K562 (cell line): Measurements from ENCODE around the gene DTX4. TPM values are rescaled to one million over a fixed set of nuclear protein-coding genes. Genes with fewer than 3 reads are reported as not detected.

Experiments used
- ATAC-seq: fragments of 200-7000 bp; cut with Tn5 transposase; 3 replicates; pipeline ENCODE4 v1.9.1; 2020; ENCODE audit warnings: moderate library complexity
- BruUV-seq: library from RNA; stranded (reverse); fragments of 400-500 nt; replicated peaks from 2 replicates; lab custom pipeline; 2021; lab: Mats Ljungman, UMichigan
- CTCF ChIA-PET: fragments of 300-600 bp; formaldehyde crosslinking; extraction: SDS; loops from one replicate; lab custom pipeline; 2021; ENCODE audit warnings: low intra/inter-chr PET ratio; lab: Yijun Ruan, JAX
- POLR2A ChIA-PET: fragments of 300-600, 350-650 bp; sonication (Branson Sonifier 250); formaldehyde crosslinking; extraction: SDS; loops from one replicate; lab custom pipeline; 2021; ENCODE audit warnings: antibody characterized with exemption, inconsistent platforms; lab: Yijun Ruan, JAX
- DNase-seq, 4 experiments: peaks; one replicate each; pipeline versions ENCODE4 v3.0.0 to v3.0.0-alpha.2; 2011 to 2018; ENCODE audit warnings: low spot score in 3 of 4, mixed read lengths in 3 of 4; ENCODE audit errors: extremely low read depth in 1 of 4
- FAIRE-seq: peaks from 2 replicates; lab custom pipeline; 2011; peaks lifted over from hg19 to GRCh38; lab: Jason Lieb, UNC
- H2AFZ ChIP-seq: 2 replicates; pipeline ENCODE4 v1.6.0; 2011; ENCODE audit warnings: low read depth, low read length, control low read depth, inconsistent platforms
- H3K27ac ChIP-seq: fragments of 200-600 bp; 3 replicates; pipeline ENCODE4 v1.8.0; 2011; ENCODE audit warnings: low read depth, mild to moderate bottlenecking, control low read depth, inconsistent platforms, low read length, moderate library complexity, mixed read lengths; ENCODE audit errors: extremely low read depth
- H3K27me3 ChIP-seq, 2 experiments: fragments of 300-600 bp in 1 of 2; 2 replicates in 1 of 2; 3 replicates in 1 of 2; pipeline versions ENCODE4 v1.6.0 to v1.8.0; 2011; ENCODE audit warnings: inconsistent platforms in 2 of 2, low read length in 2 of 2, mild to moderate bottlenecking in 1 of 2, mixed read lengths in 1 of 2, moderate library complexity in 1 of 2; ENCODE audit not compliant: control insufficient read depth in 2 of 2, insufficient read depth in 2 of 2
- H3K36me3 ChIP-seq: fragments of 300-600 bp; 3 replicates; pipeline ENCODE4 v1.8.0; 2011; ENCODE audit warnings: mild to moderate bottlenecking, low read length, inconsistent platforms; ENCODE audit not compliant: control insufficient read depth, insufficient read depth
- H3K4me1 ChIP-seq, 2 experiments: fragments of 200-600 bp in 1 of 2; replicated peaks in 1 of 2; 2 replicates in 1 of 2; 3 replicates in 1 of 2; pipeline versions ENCODE4 v1.5.1 to v1.8.0; 2011; ENCODE audit warnings: inconsistent platforms in 2 of 2, low read length in 2 of 2, mild to moderate bottlenecking in 1 of 2, mixed read lengths in 1 of 2, moderate library complexity in 1 of 2; ENCODE audit not compliant: control insufficient read depth in 2 of 2, insufficient read depth in 2 of 2
- H3K4me2 ChIP-seq: 2 replicates; pipeline ENCODE4 v1.6.1; 2011; ENCODE audit warnings: low read length, control low read depth, inconsistent platforms, mixed read lengths; ENCODE audit not compliant: insufficient read depth
- H3K4me3 ChIP-seq: fragments of 200-600 bp; sonication (generic), shearing (Covaris generic); 2 replicates; pipeline ENCODE4 v1.5.1; 2016; ENCODE audit warnings: control low read depth, inconsistent platforms
- H3K79me2 ChIP-seq: fragments of 200-600 bp; 3 replicates; pipeline ENCODE4 v1.8.0; 2011; ENCODE audit warnings: low read length, inconsistent platforms; ENCODE audit not compliant: control insufficient read depth, insufficient read depth
- H3K9ac ChIP-seq, 2 experiments: 2 replicates each; pipeline versions ENCODE4 v1.6.0 to v1.6.1; 2011; ENCODE audit warnings: low read depth in 2 of 2, low read length in 2 of 2, control low read depth in 1 of 2, inconsistent platforms in 1 of 2, mild to moderate bottlenecking in 1 of 2, mixed read lengths in 1 of 2; ENCODE audit not compliant: insufficient read depth in 1 of 2
- H3K9me1 ChIP-seq: one replicate; pipeline ENCODE4 v1.6.0; 2011; ENCODE audit warnings: inconsistent platforms, mild to moderate bottlenecking, low read length, moderate library complexity; ENCODE audit not compliant: control insufficient read depth, insufficient read depth
- H3K9me3 ChIP-seq: replicated peaks from 2 replicates; pipeline ENCODE4 v1.5.1; 2011; ENCODE audit warnings: low read depth, low read length, inconsistent platforms; ENCODE audit not compliant: control insufficient read depth, insufficient read depth
- H4K20me1 ChIP-seq: replicated peaks from 2 replicates; pipeline ENCODE4 v1.6.1; 2011; ENCODE audit warnings: low read length, inconsistent platforms, mixed read lengths; ENCODE audit not compliant: control insufficient read depth, insufficient read depth
- GATAD2B ChIP-seq: fragments of 450-650 bp; IDR thresholded peaks from 2 replicates; pipeline ENCODE4 v1.6.1; 2017; ENCODE audit warnings: mild to moderate bottlenecking, borderline replicate concordance
- POLR3G ChIP-seq: IDR thresholded peaks from 2 replicates; pipeline ENCODE4 v1.6.1; 2011; ENCODE audit not compliant: insufficient read length, insufficient replicate concordance; ENCODE audit errors: extremely low read depth
- SMAD2 ChIP-seq: fragments of 150-350 bp; IDR thresholded peaks from 2 replicates; pipeline ENCODE4 v1.6.1; 2014; ENCODE audit warnings: low read depth, mild to moderate bottlenecking, low read length
- SP2 ChIP-seq: IDR thresholded peaks from 2 replicates; pipeline ENCODE4 v1.6.1; 2011; ENCODE audit warnings: mild to moderate bottlenecking, low read depth, low read length, moderate library complexity; ENCODE audit not compliant: poor library complexity, severe bottlenecking; ENCODE audit errors: extremely low read depth
- WGBS: fragments of 100-300 bp; shearing (Covaris generic); methylation state at CpG from one replicate; pipeline ENCODE4 v1.1.6; 2016; ENCODE audit warnings: low coverage, mixed read lengths; ENCODE audit not compliant: insufficient coverage; ENCODE audit errors: missing lambda C conversion rate; 5-methylcytosine and 5-hydroxymethylcytosine counted together
- in situ Hi-C: fragments of 300-500 bp; cut with MboI; formaldehyde crosslinking; loops from 4 replicates; pipeline ENCODE4 v1.15.0; 2018; ENCODE audit warnings: inconsistent platforms, mixed read lengths
- intact Hi-C: fragments of 100-400 bp; cut with micrococcal nuclease; formaldehyde crosslinking; loops from 2 replicates; pipeline ENCODE4 v1.14.2; 2022
- polyA plus RNA-seq, 8 experiments: library from polyadenylated mRNA; depleted of rRNA in 4 of 8; stranded (reverse) in 5 of 8; unstranded in 3 of 8; fragments of >200 nt; fragmentation: Nextera tagmentation in 2 of 8; fragmentation: Illumina TruSeq in 1 of 8; extraction: Ambion mirVana in 2 of 8; extraction: Trizol in 1 of 8; gene quantifications; 2 replicates each; pipeline versions ENCODE4 v1.2.1 to v1.2.3, GENCODE V29; 2011 to 2014; ENCODE audit warnings: inconsistent platforms in 1 of 8, missing spikeins in 1 of 8
- total RNA-seq, 7 experiments: library from RNA; depleted of rRNA in 6 of 7; stranded (reverse); fragments of >200 nt in 6 of 7; fragmentation: Illumina TruSeq in 2 of 7; extraction: Trizol in 2 of 7; gene quantifications; 2 replicates each; pipeline versions ENCODE4 v1.2.1 to v1.2.3, GENCODE V29; 2011 to 2021; ENCODE audit warnings: low replicate concordance in 1 of 7
- TF ChIP-seq, protein P1 (sequence below): IDR thresholded peaks from 2 replicates; pipeline ENCODE4 v1.6.1; 2011; ENCODE audit warnings: borderline replicate concordance, low read depth, mild to moderate bottlenecking, moderate library complexity, low read length; ENCODE audit not compliant: insufficient read depth, poor library complexity, severe bottlenecking
- TF ChIP-seq, protein P2 (sequence below): fragments of 250-450 bp; sonication (Bioruptor Pico); IDR thresholded peaks from 2 replicates; pipeline ENCODE4 v1.4.0; 2020; ENCODE audit warnings: mild to moderate bottlenecking, moderate library complexity
- TF ChIP-seq, protein P3 (sequence below): sonication (generic); formaldehyde crosslinking; IDR thresholded peaks from 2 replicates; pipeline ENCODE4 v1.8.1; 2023; ENCODE audit warnings: mild to moderate bottlenecking, missing genetic modification reagents
- TF ChIP-seq, protein P4 (sequence below): fragments of 450-650 bp; formaldehyde crosslinking; IDR thresholded peaks from 2 replicates; pipeline ENCODE4 v1.4.0; 2020; ENCODE audit warnings: mild to moderate bottlenecking, mixed read lengths

DTX4 gene
- total and polyA plus RNA-seq, 9 of the 15 experiments (the other 6 are each of a cell fraction or from before 2014, with no cell fraction given) = 0.03 to 0.47 (median 0.04) TPM; not detected in 4

DNA sequence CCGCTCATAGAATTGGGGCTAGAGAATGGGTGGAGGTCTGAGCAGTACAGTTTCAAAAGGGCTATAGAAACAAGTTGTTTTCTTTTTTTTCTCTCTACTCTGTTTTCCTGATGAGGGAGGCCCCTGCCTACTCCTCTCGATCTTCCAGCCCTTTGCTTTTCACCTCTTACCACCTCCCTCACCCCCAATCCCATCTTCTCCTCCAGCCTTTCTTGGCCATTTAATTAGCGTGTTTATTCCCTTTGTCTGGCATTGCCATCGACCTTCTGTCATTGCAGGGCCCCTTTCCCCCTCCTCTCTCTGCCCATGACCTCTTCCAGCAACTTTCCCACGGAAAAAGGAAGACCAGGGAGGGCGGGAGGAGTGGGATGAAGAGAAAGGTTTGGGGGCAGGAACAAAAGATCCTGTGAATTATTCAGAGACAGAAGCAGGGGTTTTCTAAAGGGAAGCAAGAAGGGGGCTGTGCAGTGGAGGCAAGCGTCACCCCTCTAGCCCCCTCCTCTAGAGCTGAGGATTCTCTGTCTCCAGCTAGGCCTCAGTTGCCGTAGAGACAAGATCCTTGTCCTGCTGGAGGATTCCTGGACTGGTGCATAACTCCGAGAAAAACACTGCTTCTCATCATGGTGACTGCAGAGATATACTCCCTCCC lies 12.9 kb downstream of the DTX4 start:
- FAIRE-seq = no peak
- CTCF ChIA-PET = interaction anchor here (1.2 kb wide), 1 partner anchor 13 kb away, joined by 4 read pairs; the partner anchor contains the start of gene DTX4
- H3K36me3 ChIP-seq = no peaks in the 10 kb centered on the region
- H3K4me2 ChIP-seq = no peak overlapping the region
- POLR2A ChIA-PET = interaction anchor here (0.6 to 0.7 kb wide), 2 partner anchors 146 to 1155 kb away, joined by 3 read pairs; no protein-coding TSS in a partner anchor
- H4K20me1 ChIP-seq = no peaks in the 10 kb centered on the region
- no peak for DNase-seq
- WGBS = 1% methylated on average over 8 of the region's 9 CpGs
- no peak for ATAC-seq
- in situ Hi-C loops (loop anchor here (25.0 kb wide), 1 partner anchor 502 kb away; no protein-coding TSS in a partner anchor), intact Hi-C loops (no loop called here)
- no peak overlapping the region for H3K9ac ChIP-seq
- no TSS peak for BruUV-seq
- H3K27me3 ChIP-seq = peaks cover 0 to 40% of the 10 kb centered on the region in 2 experiments; a peak in 4 of 5 replicates
- TF ChIP-seq, protein P1, sequence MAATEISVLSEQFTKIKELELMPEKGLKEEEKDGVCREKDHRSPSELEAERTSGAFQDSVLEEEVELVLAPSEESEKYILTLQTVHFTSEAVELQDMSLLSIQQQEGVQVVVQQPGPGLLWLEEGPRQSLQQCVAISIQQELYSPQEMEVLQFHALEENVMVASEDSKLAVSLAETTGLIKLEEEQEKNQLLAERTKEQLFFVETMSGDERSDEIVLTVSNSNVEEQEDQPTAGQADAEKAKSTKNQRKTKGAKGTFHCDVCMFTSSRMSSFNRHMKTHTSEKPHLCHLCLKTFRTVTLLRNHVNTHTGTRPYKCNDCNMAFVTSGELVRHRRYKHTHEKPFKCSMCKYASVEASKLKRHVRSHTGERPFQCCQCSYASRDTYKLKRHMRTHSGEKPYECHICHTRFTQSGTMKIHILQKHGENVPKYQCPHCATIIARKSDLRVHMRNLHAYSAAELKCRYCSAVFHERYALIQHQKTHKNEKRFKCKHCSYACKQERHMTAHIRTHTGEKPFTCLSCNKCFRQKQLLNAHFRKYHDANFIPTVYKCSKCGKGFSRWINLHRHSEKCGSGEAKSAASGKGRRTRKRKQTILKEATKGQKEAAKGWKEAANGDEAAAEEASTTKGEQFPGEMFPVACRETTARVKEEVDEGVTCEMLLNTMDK = no peak
- no peak for TF ChIP-seq POLR3G
- TF ChIP-seq, protein P2, sequence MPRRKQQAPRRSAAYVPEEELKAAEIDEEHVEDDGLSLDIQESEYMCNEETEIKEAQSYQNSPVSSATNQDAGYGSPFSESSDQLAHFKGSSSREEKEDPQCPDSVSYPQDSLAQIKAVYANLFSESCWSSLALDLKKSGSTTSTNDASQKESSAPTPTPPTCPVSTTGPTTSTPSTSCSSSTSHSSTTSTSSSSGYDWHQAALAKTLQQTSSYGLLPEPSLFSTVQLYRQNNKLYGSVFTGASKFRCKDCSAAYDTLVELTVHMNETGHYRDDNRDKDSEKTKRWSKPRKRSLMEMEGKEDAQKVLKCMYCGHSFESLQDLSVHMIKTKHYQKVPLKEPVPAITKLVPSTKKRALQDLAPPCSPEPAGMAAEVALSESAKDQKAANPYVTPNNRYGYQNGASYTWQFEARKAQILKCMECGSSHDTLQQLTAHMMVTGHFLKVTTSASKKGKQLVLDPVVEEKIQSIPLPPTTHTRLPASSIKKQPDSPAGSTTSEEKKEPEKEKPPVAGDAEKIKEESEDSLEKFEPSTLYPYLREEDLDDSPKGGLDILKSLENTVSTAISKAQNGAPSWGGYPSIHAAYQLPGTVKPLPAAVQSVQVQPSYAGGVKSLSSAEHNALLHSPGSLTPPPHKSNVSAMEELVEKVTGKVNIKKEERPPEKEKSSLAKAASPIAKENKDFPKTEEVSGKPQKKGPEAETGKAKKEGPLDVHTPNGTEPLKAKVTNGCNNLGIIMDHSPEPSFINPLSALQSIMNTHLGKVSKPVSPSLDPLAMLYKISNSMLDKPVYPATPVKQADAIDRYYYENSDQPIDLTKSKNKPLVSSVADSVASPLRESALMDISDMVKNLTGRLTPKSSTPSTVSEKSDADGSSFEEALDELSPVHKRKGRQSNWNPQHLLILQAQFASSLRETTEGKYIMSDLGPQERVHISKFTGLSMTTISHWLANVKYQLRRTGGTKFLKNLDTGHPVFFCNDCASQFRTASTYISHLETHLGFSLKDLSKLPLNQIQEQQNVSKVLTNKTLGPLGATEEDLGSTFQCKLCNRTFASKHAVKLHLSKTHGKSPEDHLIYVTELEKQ (CRISPR knock-in tag) = no peak
- TF ChIP-seq, protein P3, sequence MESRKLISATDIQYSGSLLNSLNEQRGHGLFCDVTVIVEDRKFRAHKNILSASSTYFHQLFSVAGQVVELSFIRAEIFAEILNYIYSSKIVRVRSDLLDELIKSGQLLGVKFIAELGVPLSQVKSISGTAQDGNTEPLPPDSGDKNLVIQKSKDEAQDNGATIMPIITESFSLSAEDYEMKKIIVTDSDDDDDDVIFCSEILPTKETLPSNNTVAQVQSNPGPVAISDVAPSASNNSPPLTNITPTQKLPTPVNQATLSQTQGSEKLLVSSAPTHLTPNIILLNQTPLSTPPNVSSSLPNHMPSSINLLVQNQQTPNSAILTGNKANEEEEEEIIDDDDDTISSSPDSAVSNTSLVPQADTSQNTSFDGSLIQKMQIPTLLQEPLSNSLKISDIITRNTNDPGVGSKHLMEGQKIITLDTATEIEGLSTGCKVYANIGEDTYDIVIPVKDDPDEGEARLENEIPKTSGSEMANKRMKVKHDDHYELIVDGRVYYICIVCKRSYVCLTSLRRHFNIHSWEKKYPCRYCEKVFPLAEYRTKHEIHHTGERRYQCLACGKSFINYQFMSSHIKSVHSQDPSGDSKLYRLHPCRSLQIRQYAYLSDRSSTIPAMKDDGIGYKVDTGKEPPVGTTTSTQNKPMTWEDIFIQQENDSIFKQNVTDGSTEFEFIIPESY (CRISPR knock-in tag) = no peak
- TF ChIP-seq SP2 = no peak
- TF ChIP-seq SMAD2 = no peak
- TF ChIP-seq, protein P4, sequence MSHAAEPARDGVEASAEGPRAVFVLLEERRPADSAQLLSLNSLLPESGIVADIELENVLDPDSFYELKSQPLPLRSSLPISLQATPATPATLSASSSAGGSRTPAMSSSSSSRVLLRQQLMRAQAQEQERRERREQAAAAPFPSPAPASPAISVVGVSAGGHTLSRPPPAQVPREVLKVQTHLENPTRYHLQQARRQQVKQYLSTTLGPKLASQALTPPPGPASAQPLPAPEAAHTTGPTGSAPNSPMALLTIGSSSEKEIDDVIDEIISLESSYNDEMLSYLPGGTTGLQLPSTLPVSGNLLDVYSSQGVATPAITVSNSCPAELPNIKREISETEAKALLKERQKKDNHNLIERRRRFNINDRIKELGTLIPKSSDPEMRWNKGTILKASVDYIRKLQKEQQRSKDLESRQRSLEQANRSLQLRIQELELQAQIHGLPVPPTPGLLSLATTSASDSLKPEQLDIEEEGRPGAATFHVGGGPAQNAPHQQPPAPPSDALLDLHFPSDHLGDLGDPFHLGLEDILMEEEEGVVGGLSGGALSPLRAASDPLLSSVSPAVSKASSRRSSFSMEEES (CRISPR knock-in tag) = no peak
- no peak for TF ChIP-seq GATAD2B
- peaks cover 0 to 6% of the 10 kb centered on the region in 2 experiments; a peak in 1 of 5 replicates for H3K4me1 ChIP-seq
- H3K9me1 ChIP-seq = no peaks in the 10 kb centered on the region
- H3K4me3 ChIP-seq = no peak overlapping the region
- no peak overlapping the region for H2AFZ ChIP-seq
- H3K27ac ChIP-seq = no peak overlapping the region
- no peaks in the 10 kb centered on the region for H3K79me2 ChIP-seq
- no peaks in the 10 kb centered on the region for H3K9me3 ChIP-seq
